Upper lobe of left lung (tissue), 6 donors: Measurements from ENCODE around the gene EDC3. TPM values are rescaled to one million over a fixed set of nuclear protein-coding genes. Genes with fewer than 3 reads are reported as not detected.

Experiments used
- ATAC-seq, 2 donors: fragments of 200-7000 bp; cut with Tn5 transposase; one replicate each; pipeline ENCODE4 v1.9.1; 2022; ENCODE audit warnings: mild to moderate bottlenecking in 2 of 2, moderate library complexity in 2 of 2; ENCODE audit not compliant: low FRiP score in 2 of 2
- DNase-seq, 2 donors: peaks; one replicate each; pipeline ENCODE4 v3.0.0-alpha.2; 2019 to 2020
- H3K27ac ChIP-seq, 4 donors: fragments of 200-600 bp; sonication (generic); one replicate each; pipeline ENCODE4 v1.5.1; 2016 to 2019
- H3K27me3 ChIP-seq, 4 donors: fragments of 200-600 bp; sonication (generic); one replicate each; pipeline ENCODE4 v1.5.1; 2017 to 2019
- H3K36me3 ChIP-seq, 4 donors: fragments of 200-600 bp; sonication (generic); one replicate each; pipeline ENCODE4 v1.5.1; 2016 to 2019
- H3K4me1 ChIP-seq, 4 donors: fragments of 200-600 bp; sonication (generic); one replicate each; pipeline ENCODE4 v1.5.1; 2018 to 2019
- H3K4me3 ChIP-seq, 4 donors: fragments of 200-600 bp; sonication (generic); one replicate each; pipeline ENCODE4 v1.5.1; 2017 to 2019; ENCODE audit warnings: mild to moderate bottlenecking in 2 of 4, moderate library complexity in 1 of 4
- H3K9me3 ChIP-seq, 4 donors: fragments of 200-600 bp; sonication (generic); one replicate each; pipeline ENCODE4 v1.5.1; 2018 to 2019
- CTCF ChIP-seq, 6 experiments: fragments of 450-650 bp in 4 of 6; fragments of 200-600 bp in 2 of 6; sonication (generic) in 2 of 6; IDR thresholded peaks; one replicate each; pipeline ENCODE4 v1.5.1; 2016 to 2019; ENCODE audit warnings: antibody characterized with exemption in 6 of 6
- EP300 ChIP-seq, 4 donors: sonication (generic); formaldehyde crosslinking; IDR thresholded peaks; one replicate each; pipeline ENCODE4 v1.5.1; 2017; ENCODE audit warnings: antibody characterized with exemption in 4 of 4, control low read depth in 2 of 4
- POLR2A ChIP-seq, 4 donors: fragments of 450-650 bp; IDR thresholded peaks; one replicate each; pipeline ENCODE4 v1.5.1; 2016 to 2017; ENCODE audit warnings: antibody characterized with exemption in 4 of 4, mild to moderate bottlenecking in 2 of 4
- POLR2AphosphoS5 ChIP-seq, 2 donors: sonication (generic); formaldehyde crosslinking; IDR thresholded peaks; one replicate each; pipeline ENCODE4 v1.5.1; 2017; ENCODE audit warnings: antibody characterized with exemption in 2 of 2
- WGBS, 2 donors: methylation state at CpG; one replicate each; pipeline ENCODE4 v1.1.5; 2017 to 2018; 5-methylcytosine and 5-hydroxymethylcytosine counted together
- total RNA-seq, 6 donors: library from RNA; depleted of rRNA in 4 of 6; stranded (reverse); fragments of >200 nt in 4 of 6; gene quantifications; one replicate each; pipeline versions ENCODE4 v1.1.0 to v1.2.1, GENCODE V29; 2016 to 2021
- donor health status: DM: no; HTN: no; CAD: no; lungs with moderate emphysema.
- donor health status: DM: no; HTN: yes; CAD: no; lungs with severe emphysema.

The EDC3 gene
- total RNA-seq, 6 donors from 2014 or later: 16.7 to 43.0 (median 27.7) TPM

- H3K27ac ChIP-seq: no peak overlapping the region
- TF ChIP-seq EP300 (IDR thresholded peaks at IDR 0.05) (no peak), POLR2A (IDR thresholded peaks at IDR 0.05) (no peak), CTCF (IDR thresholded peaks at IDR 0.05) (no peak), POLR2AphosphoS5 (IDR thresholded peaks at IDR 0.05) (no peak)
- no peaks in the 10 kb centered on the region for H3K4me1 ChIP-seq
- H3K4me3 ChIP-seq: no peak overlapping the region
- ATAC-seq (no peak), DNase-seq (no peak)
- H3K36me3 ChIP-seq: peaks cover 0 to 19% (median 6%) of the 10 kb centered on the region in 4 donors
- H3K27me3 ChIP-seq: no peaks in the 10 kb centered on the region
- H3K9me3 ChIP-seq: no peaks in the 10 kb centered on the region
- WGBS, 2 donors: 94 to 95% methylated on average over 1 of the region's 1 CpG
These were observed 12.1 kb downstream of the EDC3 start for GRCh38 chr15:74683758-74684157.

GRCh38 chr15:74682954-74683353 lies 12.9 kb downstream of the EDC3 start:
- no peaks in the 10 kb centered on the region for H3K27me3 ChIP-seq
- peaks cover 0 to 19% (median 6%) of the 10 kb centered on the region in 4 donors for H3K36me3 ChIP-seq
- TF ChIP-seq POLR2AphosphoS5 (IDR thresholded peaks at IDR 0.05): no peak
- TF ChIP-seq EP300 (IDR thresholded peaks at IDR 0.05): no peak
- no peak for TF ChIP-seq CTCF (IDR thresholded peaks at IDR 0.05)
- TF ChIP-seq POLR2A (IDR thresholded peaks at IDR 0.05): no peak
- no peaks in the 10 kb centered on the region for H3K4me1 ChIP-seq
- H3K27ac ChIP-seq: no peak overlapping the region
- no peak for DNase-seq
- WGBS, 2 donors: 86 to 94% methylated on average over 3 of the region's 3 CpGs
- no peak for ATAC-seq
- no peaks in the 10 kb centered on the region for H3K9me3 ChIP-seq
- no peak overlapping the region for H3K4me3 ChIP-seq

- H3K27ac ChIP-seq: no peak overlapping the region
- 90 to 91% methylated on average over 2 of the region's 2 CpGs for WGBS, 2 donors
- ATAC-seq: no peak
These were observed 15.4 kb downstream of the EDC3 start for GRCh38 chr15:74680456-74680855.

GRCh38 chr15:74676801-74677200 lies 19.0 kb downstream of the EDC3 start:
- H3K9me3 ChIP-seq: no peaks in the 10 kb centered on the region
- no peaks in the 10 kb centered on the region for H3K27me3 ChIP-seq
- no peak overlapping the region for H3K27ac ChIP-seq
- peaks cover 4 to 21% (median 10%) of the 10 kb centered on the region in 4 donors for H3K36me3 ChIP-seq
- no peak overlapping the region for H3K4me3 ChIP-seq
- 88 to 97% methylated on average over 7 of the region's 7 CpGs for WGBS, 2 donors
- ATAC-seq (no peak), DNase-seq (no peak)
- TF ChIP-seq EP300 (IDR thresholded peaks at IDR 0.05): no peak
- no peaks in the 10 kb centered on the region for H3K4me1 ChIP-seq

More at GRCh38 chr15:74680456-74680855, 15.4 kb downstream of the EDC3 start:
- no peak overlapping the region for H3K4me3 ChIP-seq
- no peak for DNase-seq
- no peaks in the 10 kb centered on the region for H3K4me1 ChIP-seq
- TF ChIP-seq POLR2A (IDR thresholded peaks at IDR 0.05): no peak
- H3K36me3 ChIP-seq: peaks cover 0 to 5% (median 0%) of the 10 kb centered on the region in 4 donors
- H3K9me3 ChIP-seq: no peaks in the 10 kb centered on the region
- no peaks in the 10 kb centered on the region for H3K27me3 ChIP-seq

GRCh38 chr15:74674161-74674560 lies 21.7 kb downstream of the EDC3 start:
- DNase-seq: no peak

More at GRCh38 chr15:74674161-74674560, 21.7 kb downstream of the EDC3 start:
- Histone ChIP-seq H3K4me1 (no peaks in the 10 kb centered on the region), H3K27me3 (no peaks in the 10 kb centered on the region), H3K27ac (no peak overlapping the region), H3K4me3 (no peak overlapping the region), H3K36me3 (peaks cover 7 to 38% (median 15%) of the 10 kb centered on the region in 4 donors), H3K9me3 (no peaks in the 10 kb centered on the region)
- no peak for TF ChIP-seq POLR2AphosphoS5 (IDR thresholded peaks at IDR 0.05)
- TF ChIP-seq POLR2A (IDR thresholded peaks at IDR 0.05): no peak
- TF ChIP-seq CTCF (IDR thresholded peaks at IDR 0.05): no peak
- TF ChIP-seq EP300 (IDR thresholded peaks at IDR 0.05): no peak
- 78 to 81% methylated on average over 3 of the region's 3 CpGs for WGBS, 2 donors
- ATAC-seq: no peak
